Liver (tissue), 9 donors: ENCODE results near the gene SKIC2. TPM values are rescaled to one million over a fixed set of nuclear protein-coding genes. Genes with fewer than 3 reads are reported as not detected.
A peak's percentile ranks its signal among the peaks of the same experiment; 100 is the strongest.

Experiments
- DNase-seq: peaks from one replicate; pipeline ENCODE4 v3.0.0-alpha.2; 2017; ENCODE audit warnings: low spot score
- H3K27ac ChIP-seq, 2 donors: one replicate each; pipeline ENCODE4 v1.7.0; 2013; ENCODE audit warnings: inconsistent platforms in 2 of 2, low read length in 2 of 2, control low read depth in 1 of 2, low read depth in 1 of 2, mild to moderate bottlenecking in 1 of 2
- H3K27me3 ChIP-seq, 4 donors: one replicate each; pipeline versions ENCODE4 v1.6.1 to v1.7.0; 2013; ENCODE audit warnings: low read length in 3 of 4, inconsistent platforms in 1 of 4, mild to moderate bottlenecking in 1 of 4, moderate library complexity in 1 of 4; ENCODE audit not compliant: control insufficient read depth in 4 of 4, insufficient read depth in 4 of 4
- H3K36me3 ChIP-seq, 4 donors: one replicate each; pipeline versions ENCODE4 v1.6.1 to v1.7.0; 2013; ENCODE audit warnings: low read length in 3 of 4, mild to moderate bottlenecking in 3 of 4, low read depth in 1 of 4, moderate library complexity in 1 of 4; ENCODE audit not compliant: control insufficient read depth in 4 of 4, insufficient read depth in 3 of 4
- H3K4me1 ChIP-seq, 4 donors: one replicate each; pipeline versions ENCODE4 v1.6.1 to v1.7.0; 2013; ENCODE audit warnings: low read length in 3 of 4, mild to moderate bottlenecking in 3 of 4, moderate library complexity in 1 of 4; ENCODE audit not compliant: control insufficient read depth in 4 of 4, insufficient read depth in 4 of 4
- H3K4me3 ChIP-seq, 3 donors: one replicate each; pipeline versions ENCODE4 v1.6.1 to v1.7.0; 2013; ENCODE audit warnings: low read length in 3 of 3, control low read depth in 1 of 3, low read depth in 1 of 3, mild to moderate bottlenecking in 1 of 3
- H3K9ac ChIP-seq, 2 donors: one replicate each; pipeline ENCODE4 v1.7.0; 2013; ENCODE audit warnings: low read length in 2 of 2, mild to moderate bottlenecking in 2 of 2, moderate library complexity in 2 of 2, control low read depth in 1 of 2, low read depth in 1 of 2
- H3K9me3 ChIP-seq, 4 donors: one replicate each; pipeline versions ENCODE4 v1.6.1 to v1.7.0; 2013; ENCODE audit warnings: low read length in 3 of 4; ENCODE audit not compliant: control insufficient read depth in 4 of 4
- ATF3 ChIP-seq: IDR thresholded peaks from 2 replicates; pipeline ENCODE4 v1.6.1; 2016; ENCODE audit warnings: antibody characterized with exemption
- EGR1 ChIP-seq, 2 donors: IDR thresholded peaks; 2 replicates each; pipeline ENCODE4 v1.6.1; 2016 to 2018; ENCODE audit warnings: antibody characterized with exemption in 2 of 2, low read depth in 2 of 2
- FOXA1 ChIP-seq: IDR thresholded peaks from 2 replicates; pipeline ENCODE4 v1.6.1; 2016; ENCODE audit warnings: antibody characterized with exemption
- FOXA2 ChIP-seq: IDR thresholded peaks from 2 replicates; pipeline ENCODE4 v1.6.1; 2016; ENCODE audit warnings: antibody characterized with exemption
- GABPA ChIP-seq, 2 donors: IDR thresholded peaks in 1 of 2; conservative IDR thresholded peaks in 1 of 2; 2 replicates each; pipeline ENCODE4 v1.6.1; 2016; ENCODE audit warnings: antibody characterized with exemption in 2 of 2, mild to moderate bottlenecking in 1 of 2, moderate library complexity in 1 of 2
- HNF4A ChIP-seq, 2 donors: conservative IDR thresholded peaks; 2 replicates each; pipeline ENCODE4 v1.6.1; 2016; ENCODE audit warnings: antibody characterized with exemption in 2 of 2, mild to moderate bottlenecking in 2 of 2
- HNF4G ChIP-seq: IDR thresholded peaks from 2 replicates; pipeline ENCODE4 v1.6.1; 2016; ENCODE audit warnings: antibody characterized with exemption
- JUND ChIP-seq, 2 donors: IDR thresholded peaks; 2 replicates each; pipeline ENCODE4 v1.6.1; 2016; ENCODE audit warnings: antibody characterized with exemption in 2 of 2
- NR2F2 ChIP-seq: IDR thresholded peaks from 2 replicates; pipeline ENCODE4 v1.6.1; 2016; ENCODE audit warnings: antibody characterized with exemption
- RAD21 ChIP-seq, 2 donors: IDR thresholded peaks; 2 replicates each; pipeline ENCODE4 v1.6.1; 2016; ENCODE audit warnings: antibody characterized with exemption in 2 of 2, mild to moderate bottlenecking in 2 of 2
- RXRA ChIP-seq, 2 donors: IDR thresholded peaks; 2 replicates each; pipeline ENCODE4 v1.6.1; 2017 to 2018; ENCODE audit warnings: antibody characterized with exemption in 2 of 2, mild to moderate bottlenecking in 1 of 2
- SP1 ChIP-seq: IDR thresholded peaks from 2 replicates; pipeline ENCODE4 v1.6.1; 2018; ENCODE audit warnings: antibody characterized with exemption, mild to moderate bottlenecking
- TAF1 ChIP-seq: conservative IDR thresholded peaks from 2 replicates; pipeline ENCODE4 v1.6.1; 2016; ENCODE audit warnings: antibody characterized with exemption, mild to moderate bottlenecking
- YY1 ChIP-seq: IDR thresholded peaks from 2 replicates; pipeline ENCODE4 v1.6.1; 2016; ENCODE audit warnings: antibody characterized with exemption, mild to moderate bottlenecking
- WGBS: extraction: QIAGEN DNeasy Blood & Tissue Kit; methylation state at CpG from one replicate; pipeline ENCODE4 v1.1.7; 2013; 5-methylcytosine and 5-hydroxymethylcytosine counted together
- polyA plus RNA-seq, 2 donors: library from polyadenylated mRNA; stranded (reverse) in 1 of 2; unstranded in 1 of 2; fragments of 200-250 nt in 1 of 2; fragments of >200 nt in 1 of 2; fragmentation: Nextera tagmentation in 1 of 2; extraction: Ambion mirVana in 1 of 2; gene quantifications; one replicate each; pipeline versions ENCODE4 v1.2.1 to v1.2.3, GENCODE V29; 2013 to 2015
- total RNA-seq, 2 donors: library from RNA; depleted of rRNA; stranded (reverse); fragments of >200 nt; gene quantifications; one replicate each; pipeline ENCODE4 v1.2.3, GENCODE V29; 2014
- TF ChIP-seq, protein P1 (sequence below): fragments of 150-350 bp; IDR thresholded peaks from 2 replicates; pipeline ENCODE4 v1.5.1; 2017; ENCODE audit warnings: improper control_type of control experiment, low read depth, low read length; ENCODE audit not compliant: missing input control
- TF ChIP-seq, protein P2 (sequence below): IDR thresholded peaks from 2 replicates; pipeline ENCODE4 v1.6.1; 2016; ENCODE audit warnings: antibody characterized with exemption
- donor health status: healthy.
- donor health status: healthy.
- donor health status: healthy.
- donor health status: healthy.
- donor health status: healthy.

The SKIC2 gene
- total and polyA plus RNA-seq, 4 donors = 26.7 to 57.6 (median 34.5) TPM

- Histone ChIP-seq H3K4me3 (no peak overlapping the region), H3K9ac (no peak overlapping the region), H3K36me3 (peaks cover 8 to 62% (median 45%) of the 10 kb centered on the region in 4 donors), H3K27ac (peak overlapping the region; percentile 8 to 41), H3K9me3 (no peaks in the 10 kb centered on the region), H3K27me3 (no peaks in the 10 kb centered on the region), H3K4me1 (peaks cover 2 to 32% (median 20%) of the 10 kb centered on the region in 4 donors)
- 92% methylated on average over 7 of the region's 7 CpGs for WGBS
- no peak for DNase-seq
- TF ChIP-seq, protein P1, sequence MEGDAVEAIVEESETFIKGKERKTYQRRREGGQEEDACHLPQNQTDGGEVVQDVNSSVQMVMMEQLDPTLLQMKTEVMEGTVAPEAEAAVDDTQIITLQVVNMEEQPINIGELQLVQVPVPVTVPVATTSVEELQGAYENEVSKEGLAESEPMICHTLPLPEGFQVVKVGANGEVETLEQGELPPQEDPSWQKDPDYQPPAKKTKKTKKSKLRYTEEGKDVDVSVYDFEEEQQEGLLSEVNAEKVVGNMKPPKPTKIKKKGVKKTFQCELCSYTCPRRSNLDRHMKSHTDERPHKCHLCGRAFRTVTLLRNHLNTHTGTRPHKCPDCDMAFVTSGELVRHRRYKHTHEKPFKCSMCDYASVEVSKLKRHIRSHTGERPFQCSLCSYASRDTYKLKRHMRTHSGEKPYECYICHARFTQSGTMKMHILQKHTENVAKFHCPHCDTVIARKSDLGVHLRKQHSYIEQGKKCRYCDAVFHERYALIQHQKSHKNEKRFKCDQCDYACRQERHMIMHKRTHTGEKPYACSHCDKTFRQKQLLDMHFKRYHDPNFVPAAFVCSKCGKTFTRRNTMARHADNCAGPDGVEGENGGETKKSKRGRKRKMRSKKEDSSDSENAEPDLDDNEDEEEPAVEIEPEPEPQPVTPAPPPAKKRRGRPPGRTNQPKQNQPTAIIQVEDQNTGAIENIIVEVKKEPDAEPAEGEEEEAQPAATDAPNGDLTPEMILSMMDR = no peak
- TF ChIP-seq HNF4G = no peak
- no peak for TF ChIP-seq ATF3
- no peak for TF ChIP-seq RAD21 (IDR thresholded peaks at IDR 0.05)
- no peak for TF ChIP-seq JUND (IDR thresholded peaks at IDR 0.05)
- TF ChIP-seq GABPA (IDR thresholded peaks at IDR 0.05 in 1 of 2, conservative IDR thresholded peaks at IDR 0.05 in 1 of 2) = no peak
- no peak for TF ChIP-seq HNF4A (conservative IDR thresholded peaks at IDR 0.05)
Observed at GRCh38 chr6:31949926-31950548, 8.9 kb upstream of the SKIC2 start.

DNA sequence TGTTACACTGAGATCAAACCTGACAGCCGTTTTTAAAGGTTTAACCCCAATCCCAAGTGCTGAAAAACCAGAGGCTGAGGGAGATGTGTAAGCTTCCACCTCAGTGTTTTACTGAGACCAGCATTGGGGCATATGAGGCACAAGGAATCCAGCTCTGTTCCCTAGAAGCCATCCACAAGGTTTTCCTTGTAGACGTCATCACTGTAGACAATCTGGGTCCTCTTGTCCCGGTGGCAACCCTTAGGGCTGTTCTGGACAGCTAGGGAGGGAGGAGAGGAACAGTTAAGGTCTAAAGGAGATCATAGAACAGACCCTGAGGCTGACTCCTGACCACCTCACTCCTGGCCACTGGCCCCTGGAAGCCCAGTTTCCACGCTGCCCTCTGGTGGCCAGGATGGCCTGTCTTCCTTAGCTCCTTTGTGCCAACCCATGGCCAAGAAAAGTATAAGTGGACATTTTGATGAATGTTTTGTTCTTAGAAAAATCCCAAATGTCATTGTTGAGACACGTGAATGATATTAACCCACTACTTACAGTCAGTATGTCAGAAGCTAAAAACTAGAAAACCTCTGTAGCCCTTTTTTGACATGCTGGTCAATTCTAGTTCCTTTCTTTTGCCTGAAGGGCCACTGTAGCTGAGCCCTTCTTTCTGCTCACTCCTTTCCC lies 6.7 kb upstream of the SKIC2 start:
- no peak overlapping the region for H3K9ac ChIP-seq
- H3K27ac ChIP-seq = peak overlapping the region in 1 of 2 donors; percentile 19
- DNase-seq = peak; percentile 66
- 50% methylated on average over 5 of the region's 5 CpGs for WGBS
- H3K9me3 ChIP-seq = no peaks in the 10 kb centered on the region
- no peaks in the 10 kb centered on the region for H3K27me3 ChIP-seq
- no peak overlapping the region for H3K4me3 ChIP-seq
- peak in 1 of 2 donors; percentile 26 for TF ChIP-seq RXRA (IDR thresholded peaks at IDR 0.05)
- TF ChIP-seq RAD21 (IDR thresholded peaks at IDR 0.05) = peak; percentile 72 to 84
- TF ChIP-seq TAF1 = no peak
- TF ChIP-seq, protein P1 = peak; percentile 65
- H3K36me3 ChIP-seq = peaks cover 8 to 77% (median 51%) of the 10 kb centered on the region in 4 donors
- H3K4me1 ChIP-seq = peaks cover 0 to 28% (median 16%) of the 10 kb centered on the region in 4 donors

DNA sequence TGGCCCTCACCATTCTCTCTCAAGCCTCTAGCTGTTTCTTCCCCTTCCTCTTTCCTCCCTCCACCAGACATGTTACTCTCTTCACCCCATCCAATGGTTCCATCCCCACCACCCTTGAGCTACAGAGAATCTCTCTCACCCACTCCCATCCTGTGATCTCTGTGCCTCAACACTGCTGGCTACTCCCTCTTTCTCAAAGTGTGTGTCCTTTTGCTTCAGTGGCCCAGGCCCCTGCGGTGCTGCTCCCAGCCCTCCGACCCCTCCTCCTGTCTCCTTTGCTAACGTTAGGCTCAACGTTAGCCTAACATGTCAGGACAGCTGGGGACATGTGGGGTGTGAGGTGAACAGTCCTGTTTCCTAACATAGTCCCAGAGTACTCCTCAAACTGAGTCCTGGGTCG lies 6.1 kb upstream of the SKIC2 start:
- Histone ChIP-seq H3K4me3 (no peak overlapping the region), H3K9me3 (no peaks in the 10 kb centered on the region), H3K4me1 (peaks cover 0 to 28% (median 17%) of the 10 kb centered on the region in 4 donors), H3K27me3 (no peaks in the 10 kb centered on the region), H3K9ac (no peak overlapping the region), H3K27ac (peak overlapping the region; percentile 19 to 39), H3K36me3 (peaks cover 8 to 75% (median 51%) of the 10 kb centered on the region in 4 donors)
- WGBS = 63% methylated on average over 5 of the region's 5 CpGs
- no peak for DNase-seq
- TF ChIP-seq HNF4G (no peak), YY1 (no peak), NR2F2 (no peak), EGR1 (IDR thresholded peaks at IDR 0.05; ENCODE audit: low read depth in 2 of 2) (no peak), GABPA (IDR thresholded peaks at IDR 0.05 in 1 of 2, conservative IDR thresholded peaks at IDR 0.05 in 1 of 2) (no peak), SP1 (no peak), TAF1 (no peak), JUND (IDR thresholded peaks at IDR 0.05) (no peak), FOXA1 (no peak), RAD21 (IDR thresholded peaks at IDR 0.05) (no peak), RXRA (IDR thresholded peaks at IDR 0.05) (no peak), HNF4A (conservative IDR thresholded peaks at IDR 0.05) (no peak), FOXA2 (no peak)
- TF ChIP-seq, protein P2, sequence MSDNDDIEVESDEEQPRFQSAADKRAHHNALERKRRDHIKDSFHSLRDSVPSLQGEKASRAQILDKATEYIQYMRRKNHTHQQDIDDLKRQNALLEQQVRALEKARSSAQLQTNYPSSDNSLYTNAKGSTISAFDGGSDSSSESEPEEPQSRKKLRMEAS = no peak
- TF ChIP-seq, protein P1 = no peak
